ENCODE measurements around the gene IBA57. TPM values are rescaled to one million over a fixed set of nuclear protein-coding genes. Genes with fewer than 3 reads are reported as not detected.

IBA57 gene
- polyA plus RNA-seq, 2 of the 4 experiments (the other 2 are of a cell fraction), result 1.5 to 2.2 TPM

- H3K4me3 ChIP-seq, result no peak overlapping the region
- ATAC-seq (no peak), DNase-seq (ENCODE audit: low read depth in 1 of 2, low spot score in 1 of 2) (no peak), FAIRE-seq (no peak)
- H3K4me1 ChIP-seq, result no peaks in the 10 kb centered on the region
- 91% methylated on average over 44 of the region's 98 CpGs for WGBS (ENCODE audit: missing lambda C conversion rate)
- TF ChIP-seq POLR2AphosphoS2 (conservative IDR thresholded peaks at IDR 0.05; ENCODE audit: low read length) (no peak), RAD21 (conservative IDR thresholded peaks at IDR 0.05 in 1 of 2, IDR thresholded peaks at IDR 0.05 in 1 of 2) (no peak), JUNB (IDR thresholded peaks at IDR 0.05) (no peak), JUN (IDR thresholded peaks at IDR 0.05) (no peak), HOXB5 (CRISPR knock-in tag; IDR thresholded peaks at IDR 0.05) (no peak), MAZ (IDR thresholded peaks at IDR 0.05; ENCODE audit: borderline replicate concordance, low read depth, low read length) (no peak), KDM1A (IDR thresholded peaks at IDR 0.05; ENCODE audit: low read depth) (no peak), HES2 (IDR thresholded peaks at IDR 0.05) (no peak), ELK1 (IDR thresholded peaks at IDR 0.05; ENCODE audit: low read depth, low read length) (no peak), HEYL (CRISPR knock-in tag; IDR thresholded peaks at IDR 0.05) (no peak), CEBPB (IDR thresholded peaks at IDR 0.05) (no peak), SREBF2 (IDR thresholded peaks at IDR 0.05) (no peak), EHMT2 (IDR thresholded peaks at IDR 0.05; ENCODE audit: low read depth) (no peak), EHF (CRISPR knock-in tag; IDR thresholded peaks at IDR 0.05) (no peak), RNF2 (IDR thresholded peaks at IDR 0.05; ENCODE audit: borderline replicate concordance, low read depth) (no peak), GATA3 (IDR thresholded peaks at IDR 0.05; ENCODE audit: borderline replicate concordance) (no peak), ZSCAN20 (CRISPR knock-in tag; IDR thresholded peaks at IDR 0.05) (no peak), ESRRA (IDR thresholded peaks at IDR 0.05; ENCODE audit: borderline replicate concordance, low read length) (no peak)
- TF ChIP-seq, protein P1, sequence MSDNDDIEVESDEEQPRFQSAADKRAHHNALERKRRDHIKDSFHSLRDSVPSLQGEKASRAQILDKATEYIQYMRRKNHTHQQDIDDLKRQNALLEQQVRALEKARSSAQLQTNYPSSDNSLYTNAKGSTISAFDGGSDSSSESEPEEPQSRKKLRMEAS (IDR thresholded peaks at IDR 0.05), result no peak
- TF ChIP-seq, protein P2, sequence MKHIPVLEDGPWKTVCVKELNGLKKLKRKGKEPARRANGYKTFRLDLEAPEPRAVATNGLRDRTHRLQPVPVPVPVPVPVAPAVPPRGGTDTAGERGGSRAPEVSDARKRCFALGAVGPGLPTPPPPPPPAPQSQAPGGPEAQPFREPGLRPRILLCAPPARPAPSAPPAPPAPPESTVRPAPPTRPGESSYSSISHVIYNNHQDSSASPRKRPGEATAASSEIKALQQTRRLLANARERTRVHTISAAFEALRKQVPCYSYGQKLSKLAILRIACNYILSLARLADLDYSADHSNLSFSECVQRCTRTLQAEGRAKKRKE (CRISPR knock-in tag; IDR thresholded peaks at IDR 0.05; ENCODE audit: low read depth), result no peak
- CTCF ChIA-PET, result interaction anchor here (8.2 kb wide), 1 partner anchor 7 kb away, joined by 89 read pairs; the partner anchor contains the start of gene IBA57
- no peak overlapping the region for H3K4me2 ChIP-seq
- no peak overlapping the region for H3K27ac ChIP-seq
- H3K9me3 ChIP-seq, result no peaks in the 10 kb centered on the region
- POLR2A ChIA-PET, result no interaction called here
These were observed 7.2 kb upstream of the IBA57 start for GRCh38 chr1:228158151-228159007.

DNA sequence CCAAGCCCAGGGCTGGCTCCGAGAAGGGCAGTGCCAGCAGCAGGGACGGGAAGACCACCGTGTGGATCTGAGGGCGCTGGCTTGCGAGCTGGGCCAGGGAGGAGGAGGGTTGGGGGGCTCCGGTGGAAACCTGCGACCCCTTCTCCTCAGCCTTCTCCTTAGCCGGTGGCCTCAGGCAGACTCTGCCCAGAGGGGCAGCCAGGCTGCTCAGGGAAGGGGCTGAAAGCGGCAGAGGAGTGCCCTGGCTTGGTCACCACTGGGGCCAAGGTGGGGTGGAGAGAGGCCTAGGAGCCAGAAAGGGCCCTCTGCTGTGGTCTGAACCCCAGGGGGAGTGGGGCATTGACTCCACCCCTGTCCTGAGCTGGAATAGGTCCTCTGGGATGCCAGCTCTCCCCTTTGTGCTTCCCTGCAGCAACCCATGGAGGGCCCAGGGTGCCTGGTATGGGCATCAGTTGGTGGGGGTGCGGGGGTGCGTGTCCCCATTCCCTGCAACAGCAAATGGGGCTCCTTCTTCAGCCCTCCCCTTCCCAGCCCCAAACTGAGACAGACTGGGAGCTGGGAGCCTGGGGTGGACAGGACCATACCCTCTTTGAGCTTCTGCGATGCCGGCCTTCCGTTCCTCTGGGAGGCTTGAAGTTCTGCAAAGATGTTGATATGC lies 6.5 kb upstream of the IBA57 start:
- no peak for FAIRE-seq
- no peak overlapping the region for H3K4me2 ChIP-seq
- CTCF ChIA-PET, result interaction anchor here (1.0 kb wide), 1 partner anchor 49 kb away, joined by 4 read pairs; no protein-coding TSS in a partner anchor
- DNase-seq (ENCODE audit: low read depth in 1 of 2, low spot score in 1 of 2), result no peak
- no peaks in the 10 kb centered on the region for H3K9me3 ChIP-seq
- ATAC-seq, result no peak
- WGBS (ENCODE audit: missing lambda C conversion rate), result 71% methylated on average over 10 of the region's 14 CpGs
- H3K4me3 ChIP-seq, result no peak overlapping the region
- no peak for TF ChIP-seq ZC3H11A (IDR thresholded peaks at IDR 0.05)
- TF ChIP-seq RAD21 (conservative IDR thresholded peaks at IDR 0.05 in 1 of 2, IDR thresholded peaks at IDR 0.05 in 1 of 2), result no peak
- no peak for TF ChIP-seq KDM5A (IDR thresholded peaks at IDR 0.05)
- no peak for TF ChIP-seq CEBPB (IDR thresholded peaks at IDR 0.05)
- no peak for TF ChIP-seq FOXS1 (CRISPR knock-in tag; IDR thresholded peaks at IDR 0.05)
- TF ChIP-seq HEYL (CRISPR knock-in tag; IDR thresholded peaks at IDR 0.05), result no peak
- TF ChIP-seq EHMT2 (IDR thresholded peaks at IDR 0.05; ENCODE audit: low read depth), result no peak
- no peak for TF ChIP-seq BHLHE40 (IDR thresholded peaks at IDR 0.05; ENCODE audit: low read depth, low read length)
- TF ChIP-seq CHD4 (IDR thresholded peaks at IDR 0.05; ENCODE audit: borderline replicate concordance), result no peak
- no peaks in the 10 kb centered on the region for H3K4me1 ChIP-seq
- POLR2A ChIA-PET, result interaction anchor here (1.5 kb wide), 1 partner anchor 9 kb away, joined by 4 read pairs; the partner anchor contains the start of gene GJC2
- H3K27ac ChIP-seq, result no peak overlapping the region

Data from A549 (cell line).